DMS 273 (cell line): ENCODE results near the gene PCSK9.

Experiments
- DNase-seq: peaks from one replicate; lab custom pipeline; 2025; ENCODE audit not compliant: unreplicated experiment; lab: John Stamatoyannopoulos, UW

PCSK9 gene

DNA sequence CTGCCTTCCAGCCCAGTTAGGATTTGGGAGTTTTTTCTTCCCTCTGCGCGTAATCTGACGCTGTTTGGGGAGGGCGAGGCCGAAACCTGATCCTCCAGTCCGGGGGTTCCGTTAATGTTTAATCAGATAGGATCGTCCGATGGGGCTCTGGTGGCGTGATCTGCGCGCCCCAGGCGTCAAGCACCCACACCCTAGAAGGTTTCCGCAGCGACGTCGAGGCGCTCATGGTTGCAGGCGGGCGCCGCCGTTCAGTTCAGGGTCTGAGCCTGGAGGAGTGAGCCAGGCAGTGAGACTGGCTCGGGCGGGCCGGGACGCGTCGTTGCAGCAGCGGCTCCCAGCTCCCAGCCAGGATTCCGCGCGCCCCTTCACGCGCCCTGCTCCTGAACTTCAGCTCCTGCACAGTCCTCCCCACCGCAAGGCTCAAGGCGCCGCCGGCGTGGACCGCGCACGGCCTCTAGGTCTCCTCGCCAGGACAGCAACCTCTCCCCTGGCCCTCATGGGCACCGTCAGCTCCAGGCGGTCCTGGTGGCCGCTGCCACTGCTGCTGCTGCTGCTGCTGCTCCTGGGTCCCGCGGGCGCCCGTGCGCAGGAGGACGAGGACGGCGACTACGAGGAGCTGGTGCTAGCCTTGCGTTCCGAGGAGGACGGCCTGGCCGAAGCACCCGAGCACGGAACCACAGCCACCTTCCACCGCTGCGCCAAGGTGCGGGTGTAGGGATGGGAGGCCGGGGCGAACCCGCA is at the start of gene PCSK9:
Gene PCSK9 (plus strand): TSS at position 207 of the 741 bp plus-strand sequence. CDS start 290 bp downstream, at position 497.
- peak; percentile 32 for DNase-seq

DNA sequence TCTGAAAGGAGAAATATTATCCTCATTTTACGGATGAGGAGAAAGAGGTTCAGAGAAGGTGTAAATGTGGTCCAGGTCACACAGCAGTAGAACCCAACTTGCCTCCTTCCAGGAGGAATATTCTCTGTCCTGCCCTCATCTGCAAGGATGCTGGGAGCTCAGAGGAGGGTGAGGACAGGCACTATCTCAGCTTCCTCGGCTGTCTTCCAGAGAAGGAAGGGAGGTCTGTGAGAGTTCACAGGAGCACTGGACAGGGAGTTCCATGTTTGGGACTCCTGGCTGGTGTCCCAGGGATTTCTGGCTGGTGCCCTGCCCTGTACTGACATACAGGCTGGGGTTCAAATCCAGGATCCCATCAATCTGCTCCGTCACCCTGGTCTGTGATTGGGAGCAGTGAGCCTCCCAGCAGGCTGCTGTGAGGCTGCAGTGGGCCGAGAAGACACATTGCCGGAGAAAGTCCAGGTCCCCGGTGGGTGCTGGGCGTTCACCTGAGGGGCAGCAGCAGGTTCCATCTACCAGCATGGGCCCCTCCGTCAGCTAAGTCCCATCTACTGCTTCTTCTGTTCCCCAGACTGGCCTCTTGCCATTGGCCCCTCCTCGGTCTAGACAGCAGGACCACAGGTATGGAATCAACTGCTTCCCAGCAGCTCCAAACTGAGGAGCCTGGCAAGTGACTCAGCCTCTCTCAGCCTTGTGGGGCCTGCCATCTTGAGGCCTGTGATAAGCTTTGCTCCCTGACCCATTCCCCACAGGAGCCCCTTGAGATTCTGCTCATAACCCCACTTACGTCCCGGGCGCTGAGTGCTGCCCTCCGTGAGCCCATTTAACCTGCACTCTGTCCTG is 49.2 kb upstream of the PCSK9 start:
- no peak for DNase-seq

DNA sequence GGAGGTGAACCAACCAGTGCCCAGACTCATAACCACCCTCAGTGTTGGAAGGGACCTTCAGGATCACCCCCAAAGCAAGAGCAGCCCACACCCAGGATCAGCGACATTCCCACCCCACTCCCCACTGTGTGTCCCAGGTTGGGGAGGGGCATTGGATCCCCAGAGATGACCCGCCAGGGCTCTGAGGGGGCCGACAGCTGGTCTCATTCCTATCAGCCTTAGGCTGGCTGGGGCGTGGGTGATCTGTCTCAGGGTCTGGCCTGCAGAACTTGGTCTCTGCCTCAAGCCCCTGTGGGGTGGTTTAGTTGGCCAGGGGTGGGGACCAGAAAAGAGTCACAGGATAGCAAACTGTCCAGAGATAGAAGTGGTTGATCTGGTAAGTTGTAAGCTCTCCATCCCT is 48.4 kb upstream of the PCSK9 start:
- DNase-seq: no peak

DNA sequence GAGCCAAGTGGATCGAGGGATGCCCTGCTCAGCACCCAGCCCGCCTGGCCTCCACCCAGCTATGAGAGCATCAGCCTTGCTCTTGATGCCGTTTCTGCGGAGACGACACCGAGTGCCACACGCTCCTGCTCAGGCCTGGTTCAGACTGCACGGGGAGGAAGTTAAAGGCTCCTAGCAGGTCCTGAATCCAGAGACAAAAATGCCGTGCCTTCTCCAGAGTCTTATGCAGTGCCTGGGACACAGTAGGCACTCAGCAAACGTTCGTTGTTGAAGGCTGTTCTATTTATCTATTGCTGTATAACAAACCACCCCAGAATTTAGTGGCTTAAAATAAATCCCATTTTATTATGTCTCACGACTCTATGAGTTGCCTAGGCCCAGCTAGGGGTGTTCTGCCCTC is 47.4 kb upstream of the PCSK9 start:
- DNase-seq: no peak

GRCh38 chr1:54993140-54993539 is 46.2 kb upstream of the PCSK9 start:
- DNase-seq: no peak

GRCh38 chr1:54994355-54994990 is 44.9 kb upstream of the PCSK9 start:
- DNase-seq: no peak

DNA sequence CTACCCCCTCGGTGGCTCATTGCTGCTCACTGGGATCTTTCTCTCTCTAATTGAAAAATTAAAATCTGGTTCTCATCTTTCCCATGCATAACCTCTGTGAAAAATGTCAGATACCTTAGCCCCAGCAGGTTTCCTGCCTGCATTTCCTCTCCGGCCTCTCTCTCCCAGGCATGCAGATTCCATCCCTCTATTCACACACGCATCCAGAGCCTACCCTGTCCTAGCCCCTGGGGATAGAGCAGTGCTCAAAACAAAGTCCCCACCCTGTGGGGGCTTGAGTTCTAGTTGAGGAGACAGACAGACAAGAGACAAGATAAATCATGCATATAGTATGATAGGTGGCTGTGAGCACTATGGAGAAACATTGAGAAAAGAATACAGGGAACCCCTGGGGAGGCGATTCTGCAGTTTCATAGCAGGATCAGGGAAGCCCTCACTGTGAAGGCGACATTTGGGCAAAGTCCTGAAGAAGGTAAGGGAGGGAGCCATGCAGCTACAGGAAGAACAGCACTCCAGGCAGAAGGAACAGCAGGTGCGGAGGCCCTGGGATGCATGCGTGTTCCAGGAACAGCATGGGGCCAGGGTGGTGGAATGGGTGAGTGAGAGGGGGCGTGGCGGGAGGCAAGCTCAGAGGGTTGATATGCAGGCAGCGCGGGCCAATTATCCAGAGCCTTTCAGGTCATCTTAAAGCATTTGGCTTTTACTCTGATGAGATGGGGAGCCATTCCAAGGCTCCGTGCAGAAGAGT is 44.2 kb upstream of the PCSK9 start:
- no peak for DNase-seq

DNA sequence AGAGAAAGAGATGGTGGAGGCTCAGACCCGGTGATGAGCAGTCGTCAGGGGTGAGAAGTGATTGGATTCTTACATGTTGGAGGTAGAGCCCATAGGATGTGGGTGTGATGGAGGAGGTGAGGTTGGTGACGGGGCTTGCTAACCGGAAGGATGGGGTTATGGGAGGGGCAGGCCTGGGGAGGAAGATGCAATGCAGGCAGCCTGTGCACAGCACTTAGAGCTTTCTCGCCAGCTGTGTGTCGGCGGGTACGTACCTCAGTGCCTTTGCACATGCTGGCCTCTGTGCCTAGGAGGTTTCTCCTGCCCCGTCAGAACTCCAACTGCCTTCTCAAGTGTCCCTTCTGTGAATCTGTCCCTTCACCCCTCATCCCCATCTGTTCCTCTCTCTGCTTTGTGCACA is 43.5 kb upstream of the PCSK9 start:
- peak; percentile 21 for DNase-seq

DNA sequence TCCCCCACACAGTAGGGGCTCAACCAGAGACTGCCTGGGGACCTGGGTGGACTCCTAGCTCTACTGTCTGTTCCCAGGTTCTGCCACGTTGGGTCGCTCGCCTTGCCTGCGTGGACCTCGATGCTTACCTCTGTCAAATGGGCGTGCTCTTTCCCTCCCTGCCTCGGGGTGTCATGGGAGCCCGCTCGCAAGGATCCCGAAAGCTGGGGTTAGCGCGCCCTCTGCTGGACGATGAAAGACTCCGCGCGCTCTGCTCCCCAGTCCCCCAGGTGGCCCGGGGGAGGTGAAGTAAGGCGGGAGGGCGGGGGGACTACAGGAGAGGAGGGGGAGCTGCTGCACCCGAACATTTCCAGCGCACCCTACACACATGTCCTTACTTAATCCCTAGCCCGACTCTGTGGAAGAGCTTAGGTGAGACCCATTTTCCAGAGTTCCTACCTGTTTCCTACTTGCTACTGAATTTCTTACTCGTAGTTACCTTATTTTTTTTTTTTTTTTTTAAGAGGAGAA is 42.9 kb upstream of the PCSK9 start:
- peak; percentile 91 for DNase-seq

DNA sequence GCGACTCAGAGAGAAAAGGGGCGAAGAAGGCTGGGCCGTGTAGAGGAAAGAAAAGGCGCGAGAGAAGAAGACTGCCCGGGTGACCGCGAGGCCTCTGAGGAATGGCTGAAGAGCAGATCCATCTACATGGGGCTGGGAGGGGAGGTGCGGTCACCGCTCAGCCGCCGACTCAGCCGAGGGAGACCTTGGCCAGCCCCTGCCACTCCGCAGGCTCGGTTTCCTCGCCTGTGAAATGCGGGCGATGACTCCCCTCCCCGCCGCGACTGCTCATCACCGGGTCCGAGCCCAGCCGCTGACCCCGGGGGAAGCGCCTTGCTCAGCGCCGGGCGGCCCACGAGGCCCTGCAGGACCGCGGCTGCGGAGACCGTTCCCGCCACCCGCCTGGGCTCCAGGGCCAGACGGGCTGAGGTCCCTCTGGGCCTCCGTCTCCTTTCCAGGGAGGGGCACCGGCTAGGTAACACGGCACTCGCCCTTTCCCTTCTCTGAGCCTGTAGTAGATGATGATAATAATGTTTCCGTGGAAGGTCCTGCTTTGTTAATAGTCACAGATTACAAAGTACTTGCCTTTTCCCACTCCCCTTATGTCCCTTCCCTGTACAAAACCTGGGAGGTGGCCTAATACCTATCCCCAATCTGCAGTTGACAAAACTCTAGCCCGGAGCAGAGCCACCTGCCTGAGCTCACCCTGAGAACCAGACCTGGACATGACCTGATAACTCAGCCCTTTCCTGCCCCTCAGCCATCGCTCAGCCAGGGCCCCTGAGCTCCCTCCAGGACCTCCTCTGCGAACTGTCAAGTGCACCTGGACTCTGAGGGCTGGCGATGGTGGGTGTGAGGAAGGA is 42.3 kb upstream of the PCSK9 start:
- DNase-seq: no peak

DNA sequence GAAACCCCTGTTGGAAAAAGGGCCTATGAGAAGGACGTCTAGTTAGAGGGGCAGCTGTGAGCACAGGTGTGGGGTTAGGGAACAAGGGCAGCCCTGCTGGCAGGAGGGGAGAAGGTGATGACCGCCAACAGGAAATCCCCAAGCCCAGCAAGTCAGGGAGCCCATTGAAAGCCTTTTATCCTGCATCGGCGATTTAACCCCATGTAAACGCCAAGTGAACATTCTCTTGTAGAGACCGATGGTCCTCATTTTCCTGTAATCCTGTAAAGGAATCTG is 41.7 kb upstream of the PCSK9 start:
- no peak for DNase-seq

GRCh38 chr1:54998100-54998499 is 41.2 kb upstream of the PCSK9 start:
- no peak for DNase-seq

GRCh38 chr1:54998677-54999076 is 40.7 kb upstream of the PCSK9 start, which contains the start of gene BSND:
Gene BSND, plus strand, starts transcription at chr1:54998933. Its CDS starts 254 bp downstream, at chr1:54999187.
- DNase-seq: peak; percentile 13

GRCh38 chr1:55000110-55001085 is 39.0 kb upstream of the PCSK9 start:
- no peak for DNase-seq

- no peak for DNase-seq
Observed at GRCh38 chr1:55001311-55001710, 38.0 kb upstream of the PCSK9 start.

DNA sequence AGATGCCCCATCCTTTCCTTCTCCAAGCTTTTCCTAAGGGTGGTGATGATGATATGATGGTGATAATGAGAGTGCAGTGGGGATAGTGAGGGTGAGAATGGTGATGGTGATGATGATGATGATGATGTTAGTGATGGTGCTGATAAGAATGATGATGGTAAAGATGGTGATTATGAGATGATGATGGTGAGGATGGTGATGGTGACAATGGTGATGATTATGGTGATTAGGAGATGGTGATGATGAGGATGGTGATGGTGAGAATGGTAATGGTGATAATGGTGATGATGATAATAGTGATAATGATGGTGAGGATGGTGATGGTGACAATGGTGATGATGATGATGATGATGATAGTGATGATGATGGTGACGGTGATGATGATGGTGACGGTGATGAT is 36.7 kb upstream of the PCSK9 start:
- DNase-seq: no peak

GRCh38 chr1:55005351-55006140 is 33.8 kb upstream of the PCSK9 start:
- DNase-seq: peak; percentile 41

DNA sequence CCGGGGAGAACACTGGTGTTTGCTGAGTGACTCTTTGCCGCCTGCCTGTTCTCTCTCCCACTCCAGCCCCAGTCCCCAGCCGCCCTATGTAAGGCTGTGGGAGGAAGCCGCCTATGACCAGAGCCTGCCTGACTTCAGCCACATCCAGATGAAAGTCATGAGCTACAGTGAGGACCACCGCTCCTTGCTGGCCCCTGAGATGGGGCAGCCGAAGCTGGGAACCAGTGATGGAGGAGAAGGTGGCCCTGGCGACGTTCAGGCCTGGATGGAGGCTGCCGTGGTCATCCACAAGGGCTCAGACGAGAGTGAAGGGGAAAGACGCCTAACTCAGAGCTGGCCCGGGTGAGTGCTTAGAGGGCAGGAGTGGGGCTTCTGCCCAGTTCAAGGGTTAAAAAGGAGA is 32.4 kb upstream of the PCSK9 start:
- no peak for DNase-seq
